Stimulated activated naive CD4-positive, alpha-beta T cell treated with Interleukin-2 at 50 U/mL for 16 hours (primary cell): ENCODE measurements around the gene AGBL5.

Source experiments
- DNase-seq: peaks from one replicate; lab custom pipeline; 2025; lab: John Stamatoyannopoulos, UW

The AGBL5 gene, protein sequence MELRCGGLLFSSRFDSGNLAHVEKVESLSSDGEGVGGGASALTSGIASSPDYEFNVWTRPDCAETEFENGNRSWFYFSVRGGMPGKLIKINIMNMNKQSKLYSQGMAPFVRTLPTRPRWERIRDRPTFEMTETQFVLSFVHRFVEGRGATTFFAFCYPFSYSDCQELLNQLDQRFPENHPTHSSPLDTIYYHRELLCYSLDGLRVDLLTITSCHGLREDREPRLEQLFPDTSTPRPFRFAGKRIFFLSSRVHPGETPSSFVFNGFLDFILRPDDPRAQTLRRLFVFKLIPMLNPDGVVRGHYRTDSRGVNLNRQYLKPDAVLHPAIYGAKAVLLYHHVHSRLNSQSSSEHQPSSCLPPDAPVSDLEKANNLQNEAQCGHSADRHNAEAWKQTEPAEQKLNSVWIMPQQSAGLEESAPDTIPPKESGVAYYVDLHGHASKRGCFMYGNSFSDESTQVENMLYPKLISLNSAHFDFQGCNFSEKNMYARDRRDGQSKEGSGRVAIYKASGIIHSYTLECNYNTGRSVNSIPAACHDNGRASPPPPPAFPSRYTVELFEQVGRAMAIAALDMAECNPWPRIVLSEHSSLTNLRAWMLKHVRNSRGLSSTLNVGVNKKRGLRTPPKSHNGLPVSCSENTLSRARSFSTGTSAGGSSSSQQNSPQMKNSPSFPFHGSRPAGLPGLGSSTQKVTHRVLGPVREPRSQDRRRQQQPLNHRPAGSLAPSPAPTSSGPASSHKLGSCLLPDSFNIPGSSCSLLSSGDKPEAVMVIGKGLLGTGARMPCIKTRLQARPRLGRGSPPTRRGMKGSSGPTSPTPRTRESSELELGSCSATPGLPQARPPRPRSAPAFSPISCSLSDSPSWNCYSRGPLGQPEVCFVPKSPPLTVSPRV

DNA sequence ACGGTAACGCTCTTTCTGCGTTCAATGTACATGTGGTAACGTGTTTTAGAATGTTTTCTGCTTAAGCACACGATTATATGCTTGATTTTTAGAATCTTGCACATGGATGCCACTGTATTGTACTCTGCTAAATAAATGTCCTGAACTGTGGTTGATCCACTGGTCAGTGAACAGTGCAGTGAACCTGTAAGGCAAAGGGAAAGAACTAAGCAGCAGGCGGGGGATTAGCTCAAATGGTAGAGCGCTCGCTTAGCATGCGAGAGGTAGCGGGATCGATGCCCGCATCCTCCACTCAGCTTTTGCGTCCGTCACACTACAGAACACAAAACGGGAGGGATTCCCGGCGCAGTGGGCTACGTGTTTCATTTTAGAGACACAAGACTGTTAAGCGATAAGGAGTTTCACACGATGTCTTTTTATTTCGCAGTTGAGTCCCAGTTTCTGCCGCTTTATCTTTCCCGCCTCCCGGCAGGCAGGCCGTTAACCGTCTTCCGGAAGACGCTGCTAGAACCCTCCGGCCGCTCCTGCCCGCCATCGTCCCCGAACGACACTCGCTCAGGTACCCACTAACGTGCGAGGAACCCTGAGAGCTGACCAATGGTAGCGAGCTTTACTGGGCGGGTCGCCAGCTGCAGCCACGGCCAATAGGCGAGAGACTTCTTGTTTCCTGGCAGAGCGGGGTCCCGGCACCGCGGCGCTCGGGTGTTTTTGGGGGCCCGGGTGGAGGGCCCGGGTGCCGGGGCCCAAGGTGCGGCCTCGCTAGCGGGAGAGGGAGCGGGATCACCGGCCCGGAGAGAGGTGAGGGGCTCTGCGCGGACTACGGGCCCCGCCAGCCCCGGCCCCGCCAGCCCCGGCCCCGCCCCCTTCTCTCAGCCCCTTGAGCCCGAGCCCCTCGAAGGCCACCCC is at the start of gene AGBL5:
Gene AGBL5 (plus strand): TSS at position 673 of the 906 bp plus-strand sequence. CDS start 1,291 bp downstream, outside the sequence.
- peak; percentile 95 for DNase-seq

DNA sequence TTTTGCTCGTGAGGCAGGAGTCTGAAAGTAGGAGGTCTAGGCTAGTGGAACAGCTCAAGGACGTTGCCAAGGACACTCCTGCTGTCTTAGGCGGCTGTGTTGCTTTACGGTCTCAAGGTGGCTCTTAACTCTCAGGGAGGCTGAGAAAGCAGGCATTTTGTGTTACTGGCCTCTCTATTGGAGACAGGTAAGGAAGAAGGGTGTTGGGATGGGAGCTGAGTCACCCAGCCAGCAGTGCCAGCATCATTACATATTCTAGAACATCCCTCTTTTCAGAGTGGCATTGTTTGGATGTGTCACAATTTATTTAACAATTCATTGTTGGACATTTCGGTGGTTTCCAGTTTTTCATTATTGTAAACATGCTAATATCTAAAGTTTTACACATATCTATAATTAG is 49.5 kb upstream of the AGBL5 start:
- DNase-seq: no peak

DNA sequence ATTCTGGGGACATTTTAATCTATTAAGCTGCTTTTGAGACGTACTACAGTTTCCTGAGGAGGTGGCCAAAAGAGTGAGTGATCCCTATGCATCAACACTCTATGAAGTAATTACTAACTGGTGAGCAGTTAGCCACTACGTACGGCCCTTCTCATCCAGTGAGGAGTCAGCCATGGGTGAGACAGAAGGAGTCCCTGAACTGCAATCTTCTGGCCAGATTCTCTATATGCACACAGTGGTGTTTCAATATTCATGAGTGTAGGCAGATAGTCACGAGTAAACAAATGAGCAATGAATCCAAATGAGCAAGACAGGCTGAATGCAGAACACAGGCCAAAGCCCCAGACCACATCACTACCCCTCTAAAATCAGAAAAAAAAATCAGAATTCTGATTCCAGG is 48.5 kb upstream of the AGBL5 start:
- DNase-seq: no peak

DNA sequence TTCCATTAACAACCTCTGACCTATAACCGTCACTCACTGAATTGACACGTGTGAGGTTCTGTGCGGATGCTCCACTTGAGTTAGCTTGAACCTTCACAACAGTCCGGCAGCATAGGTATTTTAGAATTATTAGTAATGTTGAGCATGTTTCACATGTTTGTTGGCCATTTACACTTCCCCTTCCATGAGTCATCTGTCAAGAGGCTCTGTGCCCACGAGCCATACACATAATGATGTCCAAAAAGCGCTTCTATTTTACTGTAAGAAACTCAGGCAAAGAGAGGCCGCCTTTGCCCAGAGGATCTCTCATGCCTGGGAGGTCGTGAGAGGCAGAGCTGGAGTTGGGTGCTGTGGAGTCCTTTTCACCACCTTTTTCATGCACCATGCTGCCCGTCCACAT is 47.6 kb upstream of the AGBL5 start:
- no peak for DNase-seq

DNA sequence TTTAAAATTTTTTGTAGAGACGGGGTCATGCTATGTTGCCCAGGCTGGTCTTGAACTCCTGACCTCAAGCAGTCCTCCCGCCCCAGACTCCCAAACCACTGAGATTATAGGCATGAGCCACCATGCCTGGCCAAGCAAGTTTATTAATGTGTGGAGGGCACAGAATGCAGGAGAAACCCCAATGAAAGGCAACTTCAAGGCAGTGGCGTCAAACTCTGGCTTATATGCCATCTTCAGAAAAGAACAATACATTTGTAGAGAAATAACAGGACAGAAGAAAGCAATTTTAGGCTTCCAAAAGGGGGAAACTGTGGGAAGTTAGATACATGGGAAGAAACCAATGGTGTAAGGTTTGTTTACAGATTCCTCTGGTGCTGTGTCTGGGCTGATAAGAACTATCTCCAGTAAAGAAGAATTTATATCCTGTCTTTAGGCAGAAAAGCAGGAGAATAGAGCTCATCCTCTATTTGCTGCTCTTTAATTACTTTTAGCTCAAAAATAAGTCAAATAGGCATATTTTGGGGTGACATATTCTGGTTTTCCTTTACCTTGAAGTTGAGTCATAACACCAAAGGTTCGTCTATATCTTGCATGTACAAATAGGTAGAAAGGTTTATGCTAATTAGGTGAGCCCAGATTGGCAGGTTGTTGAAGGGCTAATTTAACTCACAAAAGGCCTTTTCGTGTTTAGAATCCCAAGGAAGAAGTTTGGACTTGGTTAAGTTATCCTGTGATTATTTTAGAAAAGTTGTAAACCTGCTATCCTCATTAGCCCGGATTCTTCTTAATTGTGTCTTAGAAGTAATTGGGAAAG is 44.7 kb upstream of the AGBL5 start:
- no peak for DNase-seq

DNA sequence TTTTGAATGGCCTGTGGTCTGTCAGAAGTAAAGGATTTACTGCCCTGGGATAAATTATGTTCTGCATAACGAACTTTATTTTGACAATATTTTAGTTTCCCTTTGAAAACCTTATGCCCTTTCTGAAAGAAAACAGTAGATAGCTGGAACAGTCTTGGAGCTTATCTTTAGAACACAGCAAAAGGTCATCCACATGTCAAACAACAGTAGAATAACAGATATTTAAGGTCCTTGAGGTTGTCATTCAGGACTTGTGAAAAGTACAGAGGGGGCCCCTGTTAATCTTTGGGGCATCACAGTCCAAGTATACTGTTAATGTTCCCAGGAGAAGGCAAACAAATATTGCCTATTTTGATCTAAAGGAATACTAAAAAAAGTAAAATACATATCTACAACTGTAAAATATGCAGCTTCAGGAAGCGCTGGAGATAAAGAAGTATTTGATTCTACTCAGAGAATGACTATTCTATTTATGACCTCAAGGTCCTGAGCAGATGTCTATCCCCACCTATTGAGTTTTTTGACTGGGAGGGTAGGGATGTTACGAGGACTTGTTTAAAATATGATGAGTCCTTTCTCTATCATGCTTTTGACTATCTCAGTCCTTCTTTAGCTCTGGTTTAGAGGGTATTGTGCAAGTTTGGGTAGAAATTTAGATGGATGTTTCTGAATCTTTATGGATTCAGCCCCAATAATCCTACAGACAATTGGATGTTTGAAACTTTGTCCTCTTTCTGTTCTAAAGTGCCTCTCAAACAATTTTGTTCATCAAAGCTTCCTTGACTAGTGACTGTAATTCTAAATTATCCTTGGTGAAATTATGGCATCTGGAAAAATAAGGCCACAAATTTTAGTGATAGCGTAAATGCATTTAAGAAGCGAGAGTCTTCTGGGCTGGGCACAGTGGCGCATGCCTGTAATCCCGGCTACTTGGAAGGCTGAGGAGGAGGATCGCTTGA is 43.8 kb upstream of the AGBL5 start:
- DNase-seq: no peak

DNA sequence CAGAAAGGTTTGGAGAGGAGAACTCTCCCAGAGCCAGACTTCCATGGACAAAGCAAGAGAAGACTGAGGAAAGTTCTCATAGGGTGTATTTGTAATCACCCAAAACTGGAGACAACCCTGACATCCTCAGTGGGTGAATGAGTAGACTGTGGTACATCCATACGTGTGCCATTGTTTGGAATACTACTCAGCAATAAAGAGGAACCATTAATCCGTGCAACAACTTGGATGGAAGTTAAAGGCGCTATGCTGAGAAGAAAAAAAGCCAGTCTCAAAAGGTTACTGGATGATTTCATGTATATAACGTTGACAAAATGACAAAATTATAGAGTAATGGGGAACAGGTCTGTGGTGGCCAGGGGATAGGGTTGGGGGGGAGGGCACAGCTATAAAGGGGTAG is 42.8 kb upstream of the AGBL5 start:
- DNase-seq: no peak

DNA sequence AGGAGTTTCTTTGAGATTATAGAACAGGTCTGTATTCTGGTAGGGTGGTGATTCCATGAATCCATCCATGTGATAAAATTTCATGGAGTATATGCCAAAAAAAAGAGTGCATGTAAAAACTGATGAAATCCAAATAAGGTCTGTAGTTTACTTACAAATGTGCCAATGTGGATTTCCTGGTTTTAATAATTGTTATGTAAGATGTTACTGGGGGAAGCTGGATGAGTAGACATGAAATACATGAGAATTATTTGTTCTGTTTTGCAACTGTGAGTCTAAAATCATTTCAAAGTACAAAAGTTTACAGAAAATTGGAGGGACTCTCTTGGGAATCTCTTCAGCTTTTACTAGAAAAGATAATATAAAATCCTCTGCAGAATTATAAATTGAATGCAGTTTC is 42.4 kb upstream of the AGBL5 start:
- DNase-seq: no peak

DNA sequence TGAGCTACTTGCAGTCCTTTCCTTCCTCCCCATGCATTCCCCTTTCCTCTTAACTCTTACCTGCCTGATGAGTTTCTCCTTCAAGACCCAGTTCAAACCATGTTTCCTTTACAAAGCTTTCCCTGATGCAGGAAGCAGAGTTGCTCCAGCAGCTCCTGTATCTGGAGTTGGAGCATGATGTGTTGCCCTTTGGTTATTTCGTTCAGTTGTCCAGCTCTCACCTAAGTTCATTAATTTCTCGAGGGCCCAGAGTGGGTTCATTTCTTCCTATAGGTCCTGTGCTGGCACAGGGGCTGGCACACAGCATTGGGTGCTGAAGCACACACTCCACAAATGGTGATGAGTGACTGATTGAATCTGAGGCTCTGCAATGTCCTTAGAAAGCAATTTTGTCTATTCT is 41.8 kb upstream of the AGBL5 start:
- DNase-seq: no peak

DNA sequence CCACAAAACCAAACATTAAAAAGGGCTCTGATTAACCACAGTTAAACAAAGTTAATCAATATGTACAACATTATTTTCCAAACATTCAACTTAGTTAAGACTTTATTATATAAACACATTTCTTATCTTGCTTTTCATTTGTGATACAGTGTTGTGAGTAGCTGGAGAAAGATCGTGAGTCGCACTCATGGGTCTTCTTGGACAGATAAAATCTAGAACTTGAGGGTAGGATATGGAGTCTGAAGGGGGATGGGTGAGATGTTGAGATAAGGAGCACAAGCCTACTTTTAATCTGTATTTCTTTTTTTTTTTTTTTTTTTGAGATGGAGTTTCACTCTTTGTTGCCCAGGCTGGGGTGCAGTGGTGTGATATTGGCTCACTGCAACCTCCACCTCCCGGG is 41.3 kb upstream of the AGBL5 start:
- no peak for DNase-seq

DNA sequence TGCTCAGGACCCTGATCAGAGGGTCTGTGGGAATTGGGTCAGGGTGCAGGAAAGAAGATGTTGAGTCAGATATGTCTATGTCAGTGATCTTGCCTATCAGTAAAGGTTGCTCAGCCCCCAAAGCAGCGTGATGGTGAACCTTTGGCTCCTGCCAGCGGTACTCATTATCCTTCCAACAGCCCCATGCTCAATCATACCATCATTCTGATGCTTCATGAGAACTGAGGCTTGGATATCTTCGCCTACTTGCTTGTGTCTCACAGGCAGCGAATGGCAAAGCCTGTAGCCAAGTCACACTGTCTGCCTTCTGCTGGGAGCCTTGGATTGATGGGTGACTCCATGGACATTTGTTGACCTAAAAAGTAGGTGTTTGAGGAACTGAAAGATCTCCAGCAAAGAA is 37.7 kb upstream of the AGBL5 start:
- no peak for DNase-seq

DNA sequence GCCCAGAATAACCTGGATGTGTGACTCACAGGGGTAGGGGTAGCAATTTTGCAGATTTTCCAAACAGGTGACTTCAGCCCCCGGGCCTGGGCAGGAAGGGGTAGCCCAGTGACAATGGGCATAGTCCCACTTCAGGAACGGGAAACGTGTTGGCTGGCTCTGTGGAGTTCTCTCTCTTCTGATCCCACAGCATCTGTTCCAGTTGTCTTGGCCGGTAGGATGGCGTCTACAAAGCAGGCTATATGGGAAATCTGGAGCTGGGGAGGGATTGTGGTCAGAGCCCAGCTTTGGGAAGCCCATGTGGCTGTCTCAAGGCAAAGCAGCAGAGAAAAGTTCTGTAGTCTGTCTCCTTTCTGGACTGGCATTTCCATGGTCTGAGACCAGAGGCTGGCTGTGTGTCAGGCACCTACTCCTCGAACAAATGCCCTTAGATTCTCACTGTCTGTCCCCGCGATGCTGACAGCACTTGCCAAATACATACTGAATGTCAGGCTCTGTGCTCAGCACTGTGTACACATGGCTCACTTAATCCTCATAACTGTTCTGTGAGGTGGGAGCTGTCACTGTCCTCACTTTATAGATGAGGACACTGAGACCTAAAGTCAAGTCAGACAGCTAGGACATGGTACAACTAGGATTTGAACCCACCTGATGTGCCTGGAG is 36.6 kb upstream of the AGBL5 start:
- no peak for DNase-seq

DNA sequence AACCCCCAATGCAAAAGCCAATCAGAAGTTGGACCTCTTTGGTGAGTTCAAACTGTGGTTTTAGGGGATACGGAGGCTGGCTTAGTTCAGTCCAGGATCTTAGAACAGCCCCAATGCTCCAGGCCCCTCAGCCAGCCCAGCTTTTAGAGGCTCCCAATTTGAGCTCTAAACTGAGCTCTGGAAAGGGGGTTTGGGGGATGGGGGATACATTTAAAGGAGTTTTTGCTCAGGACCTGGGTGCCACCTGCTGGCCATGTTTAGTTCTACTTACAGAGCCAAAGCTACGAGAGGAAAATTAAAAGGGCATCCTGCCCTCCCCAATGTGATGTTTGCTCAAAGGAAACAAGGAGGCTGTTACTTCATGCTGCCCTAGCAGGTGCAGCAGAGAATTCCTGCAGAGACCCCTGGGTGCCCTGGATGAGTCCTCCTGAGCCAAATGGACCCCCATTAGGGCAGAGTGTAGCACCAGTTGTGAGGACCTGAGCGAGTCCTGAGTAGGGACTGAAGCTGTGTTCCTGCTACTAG is 34.6 kb upstream of the AGBL5 start:
- DNase-seq: peak; percentile 23

DNA sequence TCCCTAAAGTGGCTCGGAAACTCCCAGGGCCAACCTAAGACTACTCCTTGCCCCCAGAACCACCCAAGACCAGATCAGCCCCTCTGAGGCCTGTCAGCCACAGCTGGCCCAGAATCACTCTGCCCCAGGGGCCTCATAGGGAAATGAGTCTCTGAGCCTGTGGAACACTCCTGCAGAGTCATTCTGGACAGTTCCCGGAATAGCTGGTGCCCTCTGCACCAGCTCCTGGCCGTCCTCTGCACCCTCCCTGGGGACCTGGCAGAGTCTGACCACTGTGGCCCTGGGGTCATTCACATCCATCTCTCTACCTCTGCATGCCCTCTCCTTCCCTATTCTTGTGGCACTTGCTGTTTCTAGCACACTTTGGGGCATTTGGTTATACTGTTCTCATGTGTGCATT is 33.3 kb upstream of the AGBL5 start:
- DNase-seq: no peak

DNA sequence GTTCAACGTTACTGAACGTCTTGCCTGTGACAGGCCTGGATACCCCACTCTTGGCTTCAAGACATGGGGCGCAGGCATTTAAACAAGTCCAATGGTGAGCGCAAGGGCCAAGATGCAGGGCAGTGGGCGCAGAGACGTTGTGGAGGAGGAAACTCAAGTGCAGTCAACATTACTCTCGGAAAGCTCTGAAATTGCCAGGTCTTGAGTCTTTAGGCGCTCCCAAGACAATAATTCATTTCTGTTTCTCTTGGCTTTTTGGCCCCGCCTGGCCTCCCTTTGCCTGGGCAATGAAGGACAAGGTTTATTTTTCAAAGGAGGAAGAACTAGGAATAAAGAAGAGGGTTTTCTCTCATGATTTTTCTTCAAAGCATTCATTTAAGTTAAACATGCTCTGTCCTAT is 32.0 kb upstream of the AGBL5 start:
- DNase-seq: no peak

DNA sequence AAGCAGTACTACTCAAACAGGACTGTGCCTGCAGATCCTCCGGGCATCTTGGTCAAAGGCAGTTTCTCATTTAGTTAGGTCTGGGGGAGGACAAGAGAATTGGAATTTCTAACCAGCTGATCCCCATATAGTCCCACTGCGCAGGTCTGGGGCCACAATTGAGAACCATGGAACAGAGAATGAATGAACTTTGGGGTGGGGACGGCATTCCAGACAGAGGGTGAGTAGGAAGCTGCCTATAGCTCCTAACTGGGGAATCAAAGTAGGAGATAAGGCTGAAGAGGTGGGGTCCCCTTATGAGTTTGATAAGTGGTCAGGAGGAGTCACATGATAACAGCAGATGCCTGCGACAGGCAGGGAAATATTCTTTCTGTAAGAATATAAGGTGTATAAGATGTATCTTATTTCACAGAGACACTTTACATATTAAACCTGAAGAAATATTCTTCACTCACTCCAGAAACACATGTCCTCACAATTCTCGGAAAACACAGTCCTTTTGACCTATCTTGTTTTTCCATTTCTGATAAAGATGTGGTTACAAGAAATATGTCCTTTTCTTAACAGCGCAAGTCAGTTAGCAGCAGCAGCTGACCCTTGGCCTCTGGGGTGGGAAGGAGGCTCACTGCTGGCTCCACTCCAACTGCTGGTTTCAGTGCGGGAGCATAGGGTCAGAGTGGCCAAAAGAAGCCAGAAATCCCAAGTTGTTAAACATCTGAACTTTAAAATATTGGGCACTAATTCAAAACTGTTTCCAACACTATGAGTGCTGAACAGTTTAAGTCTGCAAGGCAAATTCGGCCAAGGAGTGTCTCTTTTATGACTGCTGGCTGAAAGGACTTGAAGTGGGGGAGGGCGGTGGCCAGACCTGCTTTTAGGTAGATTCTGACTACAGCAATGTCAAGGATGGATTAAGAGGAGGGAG is 31.3 kb upstream of the AGBL5 start:
- no peak for DNase-seq

DNA sequence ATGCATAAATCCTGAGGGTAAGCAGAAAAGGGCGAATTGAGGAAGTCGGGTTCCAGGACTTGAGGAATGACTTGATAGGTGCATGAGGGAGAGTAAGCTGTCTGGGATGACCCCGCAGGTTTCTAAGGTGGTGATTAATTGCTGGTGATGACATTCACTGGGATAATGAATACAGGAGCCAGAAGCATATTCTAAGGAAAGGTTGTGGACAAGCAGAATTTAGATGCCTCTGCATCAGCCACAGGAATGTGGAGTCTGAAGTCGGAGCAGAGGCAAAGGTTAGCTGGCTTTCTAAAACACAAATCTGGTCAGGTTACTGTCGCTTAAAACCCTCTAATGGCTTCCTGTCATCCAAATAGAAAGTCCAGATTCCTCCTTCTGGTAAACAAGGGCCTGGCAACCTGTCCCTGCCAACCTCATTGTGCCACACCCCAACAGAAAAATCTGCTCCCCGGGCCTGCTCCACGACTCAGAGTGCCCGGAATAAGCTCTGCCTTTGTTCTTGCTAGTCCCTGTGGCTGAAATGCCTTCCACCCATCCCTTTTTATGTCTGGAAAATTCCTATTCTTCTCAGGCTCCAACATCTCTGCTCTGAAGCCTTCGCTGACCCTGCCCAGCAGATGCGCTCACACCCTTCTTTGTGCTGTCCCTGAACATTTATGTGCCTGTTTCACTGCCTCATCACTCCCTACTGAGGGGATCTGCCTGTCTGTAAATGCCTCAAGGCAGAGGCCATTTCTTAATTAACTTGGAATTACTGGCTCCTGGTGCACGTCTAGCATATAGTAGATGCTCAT is 30.0 kb upstream of the AGBL5 start:
- DNase-seq: no peak
